CD4-positive, alpha-beta T cell (primary cell): ENCODE measurements around the gene CFDP1. TPM values are rescaled to one million over a fixed set of nuclear protein-coding genes. Genes with fewer than 3 reads are reported as not detected.

ENCODE experiments used
- ATAC-seq: fragments of 200-7000 bp; cut with Tn5 transposase; one replicate; pipeline ENCODE4 v1.10.0; 2022; ENCODE audit warnings: mild to moderate bottlenecking; ENCODE audit not compliant: poor library complexity
- CTCF ChIA-PET: fragments of 350-600 bp; sonication (Branson Sonifier 250); formaldehyde crosslinking; loops from one replicate; lab custom pipeline; 2021; ENCODE audit warnings: antibody characterized with exemption, inconsistent platforms; lab: Charles Lee
- POLR2A ChIA-PET: fragments of 350-600 bp; sonication (Branson Sonifier 250); formaldehyde crosslinking; loops from one replicate; lab custom pipeline; 2021; ENCODE audit warnings: antibody characterized with exemption, inconsistent platforms; lab: Charles Lee
- DNase-seq, 14 experiments: peaks; one replicate each; pipeline ENCODE4 v3.0.0-alpha.2; 2013 to 2020; ENCODE audit warnings: mixed read lengths in 2 of 14
- H3K27ac ChIP-seq, 2 donors: one replicate each; pipeline versions ENCODE4 v1.5.1 to v1.7.0; 2013; ENCODE audit warnings: low read length in 2 of 2, low read depth in 1 of 2, mild to moderate bottlenecking in 1 of 2
- H3K27me3 ChIP-seq, 2 experiments: 1 replicate in 1 of 2; 2 replicates in 1 of 2; pipeline versions ENCODE4 v1.6.1 to v1.7.0; 2013; ENCODE audit warnings: low read length in 2 of 2, control low read depth in 1 of 2, mild to moderate bottlenecking in 1 of 2, moderate library complexity in 1 of 2; ENCODE audit not compliant: insufficient read depth in 2 of 2, control insufficient read depth in 1 of 2
- H3K36me3 ChIP-seq: one replicate; pipeline ENCODE4 v1.6.1; 2013; ENCODE audit warnings: low read length, control low read depth; ENCODE audit not compliant: insufficient read depth
- H3K4me1 ChIP-seq: one replicate; pipeline ENCODE4 v1.6.1; 2013; ENCODE audit warnings: low read length, control low read depth; ENCODE audit not compliant: insufficient read depth
- H3K4me3 ChIP-seq: one replicate; pipeline ENCODE4 v1.5.1; 2013; ENCODE audit warnings: mild to moderate bottlenecking, low read length, moderate library complexity
- H3K9me3 ChIP-seq, 2 experiments: 1 replicate in 1 of 2; 2 replicates in 1 of 2; pipeline versions ENCODE4 v1.6.1 to v1.7.0; 2013; ENCODE audit warnings: low read length in 2 of 2, mild to moderate bottlenecking in 2 of 2, control low read depth in 1 of 2, moderate library complexity in 1 of 2; ENCODE audit not compliant: control insufficient read depth in 1 of 2, insufficient read depth in 1 of 2
- H3K27ac Mint-ChIP-seq: one replicate; pipeline ENCODE4 v1.8.0; 2020; ENCODE audit warnings: mixed read lengths
- H3K27me3 Mint-ChIP-seq: one replicate; pipeline ENCODE4 v1.8.0; 2021; ENCODE audit warnings: mixed read lengths
- H3K36me3 Mint-ChIP-seq: one replicate; pipeline ENCODE4 v1.8.0; 2021; ENCODE audit warnings: low read depth, mixed read lengths
- H3K4me1 Mint-ChIP-seq: one replicate; pipeline ENCODE4 v1.8.0; 2021; ENCODE audit warnings: low read depth, mixed read lengths
- H3K4me3 Mint-ChIP-seq: one replicate; pipeline ENCODE4 v1.8.0; 2020; ENCODE audit warnings: mild to moderate bottlenecking, mixed read lengths
- H3K9me3 Mint-ChIP-seq: one replicate; pipeline ENCODE4 v1.8.0; 2020; ENCODE audit warnings: mixed read lengths
- CTCF ChIP-seq: fragments of 200-600 bp; IDR thresholded peaks from one replicate; pipeline ENCODE4 v1.8.0; 2022; ENCODE audit warnings: antibody characterized with exemption, mild to moderate bottlenecking
- intact Hi-C, 2 experiments: fragments of 100-400 bp; cut with DNase I in 1 of 2; cut with micrococcal nuclease in 1 of 2; formaldehyde crosslinking; loops; one replicate each; pipeline versions ENCODE4 v1.15.1 to v1.9.0; 2023 to 2025; cut with DNase I, micrococcal nuclease
- total RNA-seq, 174 experiments: library from RNA in 2 of 174; stranded (reverse) in 2 of 174; gene quantifications; one replicate each; pipeline ENCODE4 v1.2.3 and lab custom pipeline; 2021 to 2026

CFDP1 gene
- total RNA-seq, 2 experiments from 2014 or later: 23.0 to 25.5 TPM

DNA sequence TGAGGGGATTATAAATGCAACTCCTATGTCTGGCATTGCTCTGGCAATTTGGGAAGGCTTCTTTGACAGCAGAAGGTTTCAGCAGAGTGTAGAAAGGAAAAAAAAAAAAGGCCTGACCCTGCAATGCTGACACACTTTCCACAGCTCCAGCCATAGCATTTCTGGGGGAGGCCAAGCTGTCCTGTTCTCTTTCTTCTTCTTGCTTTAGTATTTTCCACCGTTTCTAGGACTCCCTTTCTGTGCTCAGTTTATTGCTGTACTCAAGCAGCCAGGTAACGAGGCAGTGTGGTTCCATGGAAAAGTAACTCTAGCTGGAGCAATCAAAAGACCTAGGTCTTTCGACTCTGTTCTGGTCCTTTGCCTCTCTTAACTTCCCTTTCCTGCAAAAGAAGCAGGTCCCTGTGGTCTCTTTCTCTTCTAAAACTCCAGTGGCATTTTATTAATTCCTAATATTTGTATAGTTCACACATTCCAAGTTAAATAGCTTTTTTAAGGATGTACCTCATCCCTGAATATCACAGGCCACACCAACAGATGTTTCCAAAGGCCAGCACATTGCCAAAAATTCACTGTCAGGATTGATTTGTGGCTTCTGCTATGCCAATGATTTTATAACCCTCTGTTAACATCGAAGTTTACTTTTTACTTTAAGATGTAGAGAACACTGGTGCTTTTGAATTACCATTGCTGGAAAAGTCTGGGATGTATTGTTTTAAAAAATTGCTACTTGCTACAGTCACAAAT, 91.6 kb downstream of the CFDP1 start:
- POLR2A ChIA-PET: no interaction called here
- intact Hi-C loops: no loop called here

DNA sequence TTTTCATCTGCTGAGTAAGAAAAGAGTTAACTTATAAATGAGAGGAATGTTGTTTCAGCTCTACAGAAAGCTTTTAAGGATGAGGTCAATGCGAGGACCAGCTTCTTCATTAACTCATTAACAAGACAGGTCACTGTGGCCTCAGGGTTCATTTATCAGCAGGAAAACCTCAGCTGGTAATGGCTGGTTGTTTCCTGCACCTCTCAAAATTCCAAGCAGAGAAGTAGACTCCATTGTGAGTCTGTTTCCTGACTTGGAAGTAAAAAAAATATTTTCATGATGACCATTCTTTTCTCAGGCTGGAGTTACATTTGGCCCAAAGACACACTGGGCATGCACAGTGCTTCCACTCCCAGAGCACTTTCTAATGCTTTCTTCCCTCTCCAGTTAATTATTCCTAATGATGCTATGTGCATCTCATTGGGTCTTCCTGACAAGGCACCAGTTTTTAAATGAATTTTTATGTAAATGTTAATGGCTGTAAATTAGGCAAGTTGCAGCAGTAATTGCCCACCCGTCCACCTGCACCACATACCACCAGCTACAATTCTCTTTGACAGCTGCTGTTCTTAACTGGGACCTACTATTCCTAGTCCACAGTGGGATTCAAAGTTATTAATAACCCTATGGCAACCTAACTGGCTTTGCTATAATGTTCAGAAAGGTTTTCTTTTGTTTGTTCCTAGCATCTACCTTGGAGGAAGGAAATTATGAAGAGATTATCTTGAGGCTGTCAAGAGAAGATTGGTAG, 92.4 kb downstream of the CFDP1 start:
- intact Hi-C loops: no loop called here
- Mint-ChIP-seq H3K4me1 (no peaks in the 10 kb centered on the region), H3K4me3 (no peak overlapping the region), H3K9me3 (no peaks in the 10 kb centered on the region), H3K36me3 (peaks cover 46% of the 10 kb centered on the region), H3K27ac (no peak overlapping the region), H3K27me3 (no peaks in the 10 kb centered on the region)
- POLR2A ChIA-PET: no interaction called here
- Histone ChIP-seq H3K27me3 (no peaks in the 10 kb centered on the region), H3K9me3 (no peaks in the 10 kb centered on the region), H3K4me1 (no peaks in the 10 kb centered on the region), H3K36me3 (peaks cover 8% of the 10 kb centered on the region), H3K4me3 (no peak overlapping the region), H3K27ac (no peak overlapping the region)
- CTCF ChIA-PET: interaction anchor here (1.0 kb wide), 1 partner anchor 142 kb away, joined by 3 read pairs; no protein-coding TSS in a partner anchor
- ATAC-seq (no peak), DNase-seq (no peak)
- TF ChIP-seq CTCF: no peak

More for the DNA sequence above, 91.6 kb downstream of the CFDP1 start:
- Histone ChIP-seq H3K27ac (no peak overlapping the region), H3K4me1 (no peaks in the 10 kb centered on the region), H3K9me3 (no peaks in the 10 kb centered on the region), H3K27me3 (no peaks in the 10 kb centered on the region), H3K4me3 (no peak overlapping the region), H3K36me3 (peaks cover 8% of the 10 kb centered on the region)
- Mint-ChIP-seq H3K4me1 (no peaks in the 10 kb centered on the region), H3K36me3 (peaks cover 49% of the 10 kb centered on the region), H3K27ac (no peak overlapping the region), H3K27me3 (no peaks in the 10 kb centered on the region), H3K9me3 (no peaks in the 10 kb centered on the region), H3K4me3 (no peak overlapping the region)
- no peak for DNase-seq
- no peak for ATAC-seq
- CTCF ChIA-PET: interaction anchor here (1.0 kb wide), 1 partner anchor 142 kb away, joined by 3 read pairs; no protein-coding TSS in a partner anchor
- TF ChIP-seq CTCF: no peak

DNA sequence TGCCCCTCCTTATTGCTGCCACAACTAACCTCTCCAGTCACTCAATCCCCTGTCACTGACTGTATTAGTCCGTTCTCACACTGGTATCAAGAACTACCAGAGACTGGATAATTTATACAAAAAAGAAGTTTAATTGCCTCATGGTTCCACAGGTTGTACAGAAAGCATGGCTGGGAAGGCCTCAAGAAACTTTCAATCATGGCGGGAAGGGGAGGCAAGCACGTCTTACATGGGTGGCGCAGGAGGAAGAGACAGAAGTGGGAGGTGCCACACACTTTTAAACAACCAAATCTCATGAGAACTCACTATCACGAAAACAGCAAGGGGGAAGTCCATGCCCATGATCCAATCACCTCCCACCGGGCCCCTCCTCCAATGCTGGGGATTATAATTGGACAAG, 95.9 kb downstream of the CFDP1 start:
- H3K4me1 Mint-ChIP-seq: peaks cover 20% of the 10 kb centered on the region
- H3K36me3 Mint-ChIP-seq: peaks cover 35% of the 10 kb centered on the region
- peaks cover 12% of the 10 kb centered on the region for H3K4me1 ChIP-seq
- no peak overlapping the region for H3K27ac ChIP-seq
- no peaks in the 10 kb centered on the region for H3K9me3 ChIP-seq
- DNase-seq (no peak), ATAC-seq (no peak)
- H3K36me3 ChIP-seq: peaks cover 6% of the 10 kb centered on the region
- no peak overlapping the region for H3K4me3 Mint-ChIP-seq
- no peaks in the 10 kb centered on the region for H3K9me3 Mint-ChIP-seq
- H3K4me3 ChIP-seq: no peak overlapping the region
- ChIA-PET CTCF (no interaction called here), POLR2A (no interaction called here)
- intact Hi-C loops: no loop called here
- H3K27me3 Mint-ChIP-seq: no peaks in the 10 kb centered on the region
- no peaks in the 10 kb centered on the region for H3K27me3 ChIP-seq
- no peak for TF ChIP-seq CTCF
- no peak overlapping the region for H3K27ac Mint-ChIP-seq
